GM12878 (cell line): ENCODE data around the gene CAPZB. TPM values are rescaled to one million over a fixed set of nuclear protein-coding genes. Genes with fewer than 3 reads are reported as not detected.

Experiments
- ATAC-seq: fragments of 200-7000 bp; cut with Tn5 transposase; 3 replicates; pipeline ENCODE4 v1.9.1; 2020; ENCODE audit warnings: mild to moderate bottlenecking, moderate library complexity
- BruUV-seq: library from RNA; stranded (reverse); fragments of 400-500 nt; replicated peaks from 2 replicates; lab custom pipeline; 2021; lab: Mats Ljungman, UMichigan
- CTCF ChIA-PET: fragments of 300-600 bp; sonication (Branson Sonifier 250); formaldehyde crosslinking; extraction: SDS; loops from one replicate; lab custom pipeline; 2021; ENCODE audit warnings: inconsistent platforms; lab: Yijun Ruan, JAX
- POLR2A ChIA-PET: fragments of 350-600 bp; formaldehyde crosslinking; extraction: SDS; loops from one replicate; lab custom pipeline; 2021; ENCODE audit warnings: inconsistent platforms; lab: Charles Lee
- RAD21 ChIA-PET: fragments of 300-600 bp; sonication (Branson Sonifier 250); formaldehyde crosslinking; loops from one replicate; lab custom pipeline; 2023; ENCODE audit warnings: antibody characterized with exemption; ENCODE audit not compliant: unreplicated experiment; lab: Charles Lee
- SMC1A ChIA-PET: fragments of 300-600 bp; sonication (Branson Sonifier 250); formaldehyde crosslinking; loops from one replicate; lab custom pipeline; 2023; ENCODE audit not compliant: unreplicated experiment, uncharacterized antibody; lab: Charles Lee
- DNase-seq: peaks from one replicate; pipeline ENCODE4 v3.0.0-alpha.2; 2011; ENCODE audit warnings: low read depth, low spot score
- FAIRE-seq: peaks from 3 replicates; lab custom pipeline; 2011; peaks lifted over from hg19 to GRCh38; lab: Jason Lieb, UNC
- H2AFZ ChIP-seq: 2 replicates; pipeline ENCODE4 v1.6.0; 2011; ENCODE audit warnings: low read depth, low read length, control low read depth; ENCODE audit not compliant: control insufficient read depth
- H3K27ac ChIP-seq: 2 replicates; pipeline ENCODE4 v1.5.1; 2011; ENCODE audit warnings: control low read depth; ENCODE audit not compliant: control insufficient read depth, insufficient read depth
- H3K27me3 ChIP-seq, 2 experiments: replicated peaks in 1 of 2; 2 replicates each; pipeline versions ENCODE4 v1.6.0 to v1.6.1; 2011; ENCODE audit warnings: low read length in 1 of 2; ENCODE audit not compliant: control insufficient read depth in 2 of 2, insufficient read depth in 2 of 2
- H3K36me3 ChIP-seq, 2 experiments: 2 replicates each; pipeline ENCODE4 v1.5.1; 2011; ENCODE audit warnings: low read length in 1 of 2; ENCODE audit not compliant: control insufficient read depth in 2 of 2, insufficient read depth in 2 of 2
- H3K4me1 ChIP-seq: 2 replicates; pipeline ENCODE4 v1.6.1; 2011; ENCODE audit warnings: mild to moderate bottlenecking, low read length, moderate library complexity, mixed read lengths; ENCODE audit not compliant: control insufficient read depth, insufficient read depth
- H3K4me2 ChIP-seq: 2 replicates; pipeline ENCODE4 v1.6.0; 2011; ENCODE audit warnings: control low read depth; ENCODE audit not compliant: control insufficient read depth, insufficient read depth
- H3K4me3 ChIP-seq: fragments of 200-600 bp; sonication (generic); 2 replicates; pipeline ENCODE4 v1.5.1; 2016
- H3K79me2 ChIP-seq: 2 replicates; pipeline ENCODE4 v1.6.0; 2011; ENCODE audit warnings: low read length; ENCODE audit not compliant: control insufficient read depth, insufficient read depth
- H3K9ac ChIP-seq: 2 replicates; pipeline ENCODE4 v1.8.0; 2011; ENCODE audit warnings: low read length, control low read depth, mixed read lengths; ENCODE audit not compliant: control insufficient read depth, insufficient read depth
- H3K9me3 ChIP-seq: replicated peaks from 3 replicates; pipeline ENCODE4 v1.5.1; 2011; ENCODE audit warnings: mild to moderate bottlenecking, low read length; ENCODE audit not compliant: control insufficient read depth, insufficient read depth
- H4K20me1 ChIP-seq: 2 replicates; pipeline ENCODE4 v1.6.0; 2011; ENCODE audit not compliant: control insufficient read depth, insufficient read depth
- ATF3 ChIP-seq: IDR thresholded peaks from 2 replicates; pipeline ENCODE4 v1.6.1; 2011; ENCODE audit warnings: low read depth, mild to moderate bottlenecking, low read length, moderate library complexity, borderline replicate concordance; ENCODE audit errors: extremely low read depth
- CREB1 ChIP-seq: IDR thresholded peaks from 2 replicates; pipeline ENCODE4 v1.6.1; 2012; ENCODE audit warnings: low read depth, mild to moderate bottlenecking, inconsistent platforms
- IKZF2 ChIP-seq, 2 experiments: fragments of 450-650 bp; IDR thresholded peaks; 2 replicates each; pipeline ENCODE4 v1.6.1; 2017; ENCODE audit warnings: mild to moderate bottlenecking in 2 of 2, moderate library complexity in 2 of 2
- JUNB ChIP-seq: IDR thresholded peaks from 2 replicates; pipeline ENCODE4 v1.6.1; 2016; ENCODE audit warnings: antibody characterized with exemption, mild to moderate bottlenecking
- MTA3 ChIP-seq: IDR thresholded peaks from 2 replicates; pipeline ENCODE4 v1.6.1; 2012; ENCODE audit warnings: low read length, inconsistent platforms, borderline replicate concordance
- PRDM15 ChIP-seq: fragments of 450-650 bp; formaldehyde crosslinking; IDR thresholded peaks from 2 replicates; pipeline ENCODE4 v1.4.0; 2020; ENCODE audit warnings: mild to moderate bottlenecking, moderate library complexity
- RAD51 ChIP-seq: fragments of 450-650 bp; IDR thresholded peaks from 2 replicates; pipeline ENCODE4 v1.6.1; 2016; ENCODE audit warnings: moderate library complexity, mild to moderate bottlenecking, inconsistent platforms
- SMAD5 ChIP-seq: IDR thresholded peaks from 2 replicates; pipeline ENCODE4 v1.6.1; 2016; ENCODE audit warnings: antibody characterized with exemption, low read depth
- TCF12 ChIP-seq: IDR thresholded peaks from 2 replicates; pipeline ENCODE4 v1.6.1; 2011; ENCODE audit warnings: low read depth, mild to moderate bottlenecking, low read length
- ZBTB33 ChIP-seq: fragments of 450-650 bp; IDR thresholded peaks from 2 replicates; pipeline ENCODE4 v1.6.1; 2017; ENCODE audit warnings: mild to moderate bottlenecking
- ZNF687 ChIP-seq: fragments of 450-650 bp; IDR thresholded peaks from 2 replicates; pipeline ENCODE4 v1.6.1; 2017; ENCODE audit warnings: mild to moderate bottlenecking, moderate library complexity
- WGBS: methylation state at CpG from one replicate; pipeline ENCODE4 v1.1.6; 2016; ENCODE audit warnings: low lambda C conversion rate; ENCODE audit not compliant: insufficient replicate concordance, insufficient coverage; ENCODE audit errors: missing lambda C conversion rate; 5-methylcytosine and 5-hydroxymethylcytosine counted together
- in situ Hi-C: fragments of 300-500 bp; cut with MboI; formaldehyde crosslinking; loops from 9 replicates; pipeline ENCODE4 v1.14.3; 2018; ENCODE audit warnings: mixed read lengths
- intact Hi-C: fragments of 100-400 bp; cut with micrococcal nuclease; formaldehyde crosslinking; loops from one replicate; pipeline ENCODE4 v1.14.2; 2022; ENCODE audit not compliant: unreplicated experiment
- polyA plus RNA-seq, 11 experiments: library from polyadenylated mRNA; depleted of rRNA in 4 of 11; unstranded in 6 of 11; stranded (reverse) in 5 of 11; fragments of >200 nt; fragmentation: Nextera tagmentation in 4 of 11; fragmentation: Illumina TruSeq in 1 of 11; extraction: Ambion mirVana in 4 of 11; extraction: Trizol in 1 of 11; gene quantifications; 1 replicate in 1 of 11; 2 replicates in 10 of 11; pipeline versions ENCODE4 v1.2.1 to v1.2.3, GENCODE V29; 2011 to 2016; ENCODE audit warnings: inconsistent platforms in 2 of 11, missing spikeins in 2 of 11, low read depth in 1 of 11
- total RNA-seq, 4 experiments: library from RNA; depleted of rRNA in 3 of 4; stranded (reverse); fragments of >200 nt in 3 of 4; fragmentation: Illumina TruSeq in 1 of 4; extraction: Trizol in 1 of 4; gene quantifications; 2 replicates each; pipeline versions ENCODE4 v1.2.1 to v1.2.3, GENCODE V29; 2013 to 2021

Gene CAPZB
- total and polyA plus RNA-seq, 10 of the 15 experiments (the other 5 are each of a cell fraction or from before 2014, with no cell fraction given), result 104 to 454 (median 213) TPM

GRCh38 chr1:19462781-19463503, 22.4 kb downstream of the CAPZB start (continued):
- TF ChIP-seq JUNB, result 0 out of 2 replicates have a peak, but pooled peaks have one; percentile 17
- TF ChIP-seq CREB1, result 0 out of 2 replicates have a peak, but pooled peaks have one; percentile 23
- TF ChIP-seq TCF12, result peak; percentile 41; the same call in 1 of the 2 replicates

GRCh38 chr1:19461220-19461554, 24.2 kb downstream of the CAPZB start:
- Histone ChIP-seq H3K9me3 (no peaks in the 10 kb centered on the region), H3K36me3 (peaks cover 2 to 7% of the 10 kb centered on the region in 2 experiments; a peak in 3 of 4 replicates), H3K4me1 (peaks cover 56% of the 10 kb centered on the region), H3K4me2 (no peak overlapping the region), H3K4me3 (no peak overlapping the region), H2AFZ (no peak overlapping the region), H4K20me1 (peaks cover 3% of the 10 kb centered on the region; the same call in 1 of the 2 replicates), H3K27ac (no peak overlapping the region), H3K27me3 (no peaks in the 10 kb centered on the region), H3K9ac (no peak overlapping the region), H3K79me2 (peaks cover 88% of the 10 kb centered on the region)
- WGBS, result 68% methylated on average over 6 of the region's 6 CpGs
- CTCF ChIA-PET, result interaction anchor here (1.0 kb wide), 1 partner anchor 8 kb away, joined by 3 read pairs; no protein-coding TSS in a partner anchor
- no peak for FAIRE-seq
- SMC1A ChIA-PET, result interaction anchor here (0.8 to 4.2 kb wide), 5 partner anchors 17 to 248 kb away, joined by 3 to 22 read pairs (median 3); no protein-coding TSS in a partner anchor
- intact Hi-C loops (no loop called here), in situ Hi-C loops (no loop called here)
- POLR2A ChIA-PET, result interaction anchor here (0.8 to 1.5 kb wide), 4 partner anchors 8 to 16 kb away, joined by 3 to 7 read pairs (median 4); no protein-coding TSS in a partner anchor
- no peak for ATAC-seq
- no peak for DNase-seq
- RAD21 ChIA-PET, result interaction anchor here (1.1 to 1.5 kb wide), 3 partner anchors 8 to 18 kb away, joined by 3 to 7 read pairs (median 3); no protein-coding TSS in a partner anchor
- BruUV-seq, result no TSS peak
- no peak for TF ChIP-seq IKZF2 (IDR thresholded peaks at IDR 0.05)
- TF ChIP-seq ATF3, result no peak
- TF ChIP-seq RAD51, result no peak
- no peak for TF ChIP-seq ZNF687
- TF ChIP-seq ZBTB33, result no peak
- no peak for TF ChIP-seq SMAD5
- no peak for TF ChIP-seq PRDM15 (CRISPR knock-in tag)
- no peak for TF ChIP-seq MTA3
